CD1c-positive myeloid dendritic cell (primary cell): Measurements from ENCODE around the gene LBX1.

Experiments used
- DNase-seq: peaks from one replicate; pipeline ENCODE4 v3.0.0-alpha.2; 2016; ENCODE audit errors: extremely low spot score

Gene LBX1

GRCh38 chr10:101244321-101245050, 15.2 kb upstream of the LBX1 start:
- DNase-seq = no peak

- DNase-seq = no peak
These were observed 12.8 kb upstream of the LBX1 start for GRCh38 chr10:101241840-101242707.

DNA sequence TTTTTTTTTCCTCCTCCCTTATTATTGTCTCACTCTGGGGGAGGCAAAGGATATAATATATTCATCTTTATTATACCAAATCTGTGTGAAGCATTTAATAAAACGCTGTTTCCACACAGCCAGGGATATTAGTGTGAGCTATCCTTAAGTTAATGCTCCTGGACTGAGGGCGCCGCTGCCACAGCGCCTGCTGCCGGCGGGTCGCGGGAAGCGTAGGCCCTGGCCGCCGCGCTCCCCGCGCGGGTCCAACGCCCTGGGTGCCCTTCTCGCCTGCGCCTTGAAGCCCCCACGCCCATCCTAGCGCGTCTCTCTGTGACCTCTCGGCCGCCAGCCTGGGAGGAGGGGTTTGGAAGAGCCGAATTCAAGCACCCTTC, 9.5 kb upstream of the LBX1 start:
- peak; percentile 33 for DNase-seq

DNA sequence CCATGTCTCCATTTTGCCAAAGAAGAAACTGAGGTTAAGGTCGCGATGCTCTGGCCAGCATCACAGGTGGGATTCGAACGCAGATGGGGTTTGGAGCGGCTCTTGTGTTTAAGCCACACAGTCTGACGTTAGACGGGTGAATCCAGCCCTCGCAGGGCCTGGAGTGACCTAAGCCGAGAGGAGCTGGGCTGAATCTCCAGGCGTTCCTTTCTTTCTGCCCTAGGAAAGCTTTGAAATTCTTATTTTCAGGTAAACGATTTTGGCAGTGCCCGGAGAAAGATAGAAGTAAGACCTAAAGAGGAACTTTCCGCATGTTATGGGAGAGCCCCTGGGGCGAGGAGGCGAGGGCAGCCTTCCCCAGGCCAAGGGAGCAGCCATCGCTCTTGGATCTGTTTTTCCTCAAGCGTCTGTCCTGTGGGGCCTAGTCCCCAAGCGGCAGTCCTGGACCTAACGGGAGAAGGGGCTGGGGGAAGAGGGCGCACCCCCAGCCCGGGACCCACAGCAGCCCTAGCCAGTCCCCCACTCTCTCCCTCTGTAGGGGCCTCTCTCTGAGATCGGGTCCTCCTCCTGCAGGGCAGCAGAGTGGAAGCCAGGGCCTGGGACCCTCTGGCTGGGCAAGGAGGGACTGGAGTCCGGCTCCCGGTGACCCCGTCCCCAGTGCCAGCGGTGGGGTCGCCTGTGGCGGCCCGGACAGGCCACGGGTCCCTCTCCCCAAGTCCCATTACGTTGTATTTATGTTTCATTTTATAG, 8.9 kb upstream of the LBX1 start:
- no peak for DNase-seq

DNA sequence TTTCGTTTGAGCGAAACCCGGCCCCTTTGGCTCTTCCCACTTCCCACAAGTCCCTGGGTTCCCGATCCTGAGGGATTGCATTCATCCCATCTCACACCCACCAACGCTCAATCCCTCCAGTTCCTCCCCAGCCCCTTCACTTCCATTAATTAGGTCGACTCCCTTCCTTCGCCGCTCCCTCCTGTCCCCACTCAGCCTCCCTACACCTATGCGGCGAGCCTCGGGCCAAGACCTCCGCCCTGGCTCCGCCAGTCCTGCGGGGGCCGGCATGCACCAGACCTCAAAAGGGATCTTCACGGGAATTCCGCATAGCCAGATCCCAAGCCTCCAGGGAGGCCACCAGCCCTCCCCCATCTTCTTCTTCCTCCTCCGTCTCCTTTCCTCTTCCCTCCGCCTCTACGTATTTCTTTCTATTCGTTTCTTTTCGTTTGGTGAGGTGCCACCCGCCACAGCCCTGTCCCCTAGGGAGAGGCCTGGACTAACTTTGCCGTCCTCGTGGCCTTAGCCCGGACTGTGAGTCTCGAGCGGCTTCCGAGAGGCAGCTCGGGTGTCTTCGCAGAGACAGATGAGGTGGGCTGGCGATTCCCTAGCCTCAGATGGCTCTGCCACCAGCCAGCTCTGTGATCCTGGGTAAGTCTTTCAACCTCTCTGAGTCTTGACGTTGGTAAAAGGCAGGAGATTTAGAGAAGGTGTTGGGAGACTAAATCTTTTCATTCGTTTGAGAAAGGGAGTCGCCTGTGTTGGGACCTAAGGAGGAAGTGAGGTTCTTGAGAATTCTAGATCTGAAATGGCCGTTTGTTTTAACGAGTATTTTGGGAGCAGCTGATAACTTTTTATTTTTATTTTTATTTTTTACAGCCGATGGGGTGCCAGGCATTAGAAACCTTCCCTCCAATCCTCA, 8.1 kb upstream of the LBX1 start:
- DNase-seq = no peak

DNA sequence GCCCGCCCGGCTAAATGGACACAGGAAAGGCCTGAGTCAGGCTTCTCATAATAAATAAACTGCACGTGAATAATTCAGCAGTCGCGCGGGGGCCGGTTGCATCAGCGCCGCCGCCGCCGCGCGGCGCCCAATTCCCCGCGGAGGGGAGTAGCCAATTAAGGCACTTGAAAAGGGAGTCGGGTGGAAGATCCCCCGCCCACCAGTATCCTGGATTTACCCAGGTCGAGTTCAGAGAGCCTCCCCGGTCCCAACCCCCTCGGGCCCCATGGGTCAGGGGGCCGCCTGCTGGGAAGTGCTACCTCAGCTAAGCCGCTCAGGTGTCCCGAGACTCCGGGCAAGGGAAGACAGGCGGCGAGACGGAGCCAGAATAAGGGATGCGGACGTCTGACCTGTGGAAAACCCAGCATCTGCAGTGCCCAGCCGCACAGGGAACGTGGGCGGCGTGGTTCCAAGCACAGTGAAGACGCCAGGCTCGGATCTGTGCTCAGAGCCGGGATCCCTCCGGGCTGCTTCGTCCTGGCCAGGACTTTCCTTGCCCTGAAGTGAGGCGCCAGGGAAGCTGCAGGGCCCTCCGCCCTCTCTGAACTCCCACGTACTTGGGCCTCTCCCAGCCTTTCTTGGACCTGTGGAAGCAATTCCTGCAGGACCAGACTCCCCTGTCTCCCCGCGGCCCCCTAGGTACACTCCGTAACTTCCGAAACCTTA, 7.3 kb upstream of the LBX1 start:
- no peak for DNase-seq

DNA sequence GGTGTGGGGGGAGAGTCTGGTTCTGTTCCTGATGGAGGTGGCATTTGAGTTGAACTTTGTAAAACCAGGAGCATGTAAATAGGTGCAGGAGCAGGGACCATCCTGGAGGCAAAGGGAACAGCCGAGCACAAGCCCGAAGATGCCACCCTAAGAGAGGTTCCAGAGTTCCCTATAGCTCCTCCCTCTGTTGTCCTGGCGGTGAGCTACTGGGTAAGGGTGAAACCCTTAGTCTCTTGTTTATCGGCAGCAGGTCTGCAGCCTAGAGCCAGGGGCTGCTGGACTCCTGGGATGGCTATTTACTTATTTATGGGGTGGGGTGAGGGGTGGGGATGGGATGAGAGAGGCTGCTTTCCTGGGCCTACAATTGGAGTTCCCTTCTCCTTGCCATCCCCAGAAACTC, 6.5 kb upstream of the LBX1 start:
- DNase-seq = no peak

GRCh38 chr10:101234333-101234732, 5.1 kb upstream of the LBX1 start:
- DNase-seq = no peak

GRCh38 chr10:101233863-101234262, 4.6 kb upstream of the LBX1 start:
- DNase-seq = no peak

GRCh38 chr10:101233443-101233842, 4.2 kb upstream of the LBX1 start:
- no peak for DNase-seq

- DNase-seq = no peak
These were observed 2.8 kb upstream of the LBX1 start for GRCh38 chr10:101231912-101232689.

GRCh38 chr10:101231092-101231491, 1.8 kb upstream of the LBX1 start:
- DNase-seq = no peak

DNA sequence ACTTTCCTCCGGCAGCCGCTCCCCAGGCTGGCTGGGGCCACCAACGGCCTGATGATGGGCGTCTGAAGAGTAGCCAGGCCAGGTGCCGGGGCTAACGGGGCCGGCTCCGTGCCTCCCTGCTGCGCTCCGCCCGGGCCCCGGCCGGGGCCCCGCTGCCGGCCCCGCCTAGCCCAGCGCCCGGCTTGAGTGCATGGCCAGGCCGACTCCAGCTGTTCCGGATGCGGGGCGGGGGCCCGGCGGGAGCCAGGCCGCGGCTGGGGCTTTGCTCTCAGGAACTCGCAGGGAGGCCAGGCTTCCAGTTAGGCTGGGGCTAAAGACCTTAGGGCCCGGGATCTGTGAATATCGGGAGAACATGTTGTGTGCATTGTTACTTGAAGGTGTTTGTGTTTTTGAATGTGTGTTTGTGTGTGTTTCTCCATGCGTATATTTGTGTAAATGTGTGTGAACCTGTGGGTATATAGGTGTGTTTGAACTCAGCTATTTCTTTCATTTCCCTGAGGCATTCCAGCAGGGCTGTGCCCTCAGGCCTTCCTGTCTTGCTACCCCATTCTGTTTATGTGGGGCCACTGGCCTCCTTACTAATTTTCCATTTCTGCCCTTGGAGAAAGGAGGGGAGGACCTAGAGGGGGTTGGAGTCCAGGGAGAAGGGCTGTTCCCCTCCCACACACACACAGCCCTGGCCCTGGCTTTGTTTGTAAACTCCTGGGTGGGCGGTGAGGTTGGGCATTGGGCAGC, 1.1 kb upstream of the LBX1 start:
- DNase-seq = no peak

- no peak for DNase-seq
These were observed 347 bp downstream of the LBX1 start for GRCh38 chr10:101228966-101229265.

GRCh38 chr10:101228153-101228965, 904 bp downstream of the LBX1 start:
- no peak for DNase-seq

DNA sequence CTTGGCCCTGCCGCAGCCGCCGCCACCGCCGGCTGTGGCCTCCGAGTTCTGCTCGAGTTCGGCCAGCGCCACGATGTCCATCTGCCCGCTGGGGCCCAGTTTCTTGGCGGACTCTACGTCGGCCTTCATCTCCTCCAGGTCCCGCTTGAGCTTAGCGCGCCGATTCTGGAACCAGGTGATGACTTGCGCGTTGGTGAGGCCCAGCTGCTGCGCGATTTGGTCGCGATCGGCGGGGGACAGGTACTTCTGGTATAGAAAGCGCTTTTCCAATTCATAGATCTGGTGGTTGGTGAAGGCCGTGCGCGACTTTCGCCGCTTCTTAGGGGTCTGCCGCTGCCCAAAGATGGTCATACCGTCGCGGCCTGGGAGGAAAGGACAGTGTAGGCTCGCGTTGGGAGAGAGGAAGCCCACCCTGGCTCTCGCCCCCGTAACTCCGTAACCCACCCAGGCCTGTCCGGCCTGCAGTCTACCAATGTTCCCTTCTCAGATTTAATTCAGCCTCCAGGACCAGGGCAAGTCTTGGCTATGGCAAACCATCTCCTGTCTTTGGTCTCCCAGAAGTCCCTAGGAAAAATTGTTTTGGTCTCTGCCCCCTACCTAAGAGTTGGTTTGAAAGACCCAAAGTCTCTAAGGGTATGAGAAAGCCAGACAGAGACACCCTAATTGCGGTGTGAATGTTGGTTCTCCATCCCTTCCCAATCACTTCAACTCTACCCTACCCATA, 1.7 kb downstream of the LBX1 start:
- no peak for DNase-seq

DNA sequence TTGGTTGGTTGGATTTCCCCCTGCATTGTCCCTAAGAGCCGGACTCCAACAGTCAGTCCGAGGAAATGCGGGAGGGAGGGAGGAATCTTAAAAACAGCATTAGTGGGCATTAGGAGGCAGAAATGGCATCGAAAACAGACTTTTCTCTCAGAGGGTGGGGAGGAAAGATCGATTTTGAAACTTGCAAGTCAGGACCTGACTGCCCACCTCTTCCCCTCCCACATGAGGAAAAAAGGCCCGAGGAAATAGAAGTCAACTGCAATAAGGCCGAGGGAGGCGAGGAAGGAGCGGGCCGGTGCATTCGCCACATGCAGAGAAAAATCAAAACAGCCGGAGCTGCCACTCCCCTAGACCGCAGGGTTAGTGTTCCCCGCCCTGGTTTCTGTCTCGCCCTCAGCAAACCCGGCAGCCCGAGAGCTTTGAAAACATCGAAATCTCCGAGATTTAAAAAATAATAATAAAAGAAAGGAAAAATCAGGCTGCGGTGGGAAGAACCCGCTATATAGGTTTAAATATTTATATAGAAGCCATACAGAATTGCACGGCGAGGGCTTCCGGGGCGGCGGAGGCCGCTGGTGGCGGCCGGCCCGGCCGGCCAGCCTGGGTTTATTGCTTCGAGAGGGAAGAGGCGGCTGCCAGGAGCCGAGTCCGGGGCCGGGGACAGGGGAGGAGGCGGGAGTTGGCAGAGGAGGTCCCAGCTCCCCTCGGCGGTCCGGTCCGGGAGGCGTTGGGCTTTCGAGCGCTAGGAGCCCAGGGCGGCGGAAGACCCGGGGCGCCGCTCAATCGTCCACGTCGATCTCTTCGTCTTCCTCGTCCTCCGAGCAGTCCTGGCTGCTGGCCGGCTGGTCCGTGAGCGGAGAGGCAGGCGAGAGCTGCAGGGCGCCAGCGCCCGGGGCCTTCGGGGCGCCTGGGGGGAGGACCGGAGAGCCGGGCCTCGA, 2.5 kb downstream of the LBX1 start:
- DNase-seq = no peak
